Mesothelial cell of epicardium (in vitro differentiated cells): ENCODE data around the gene PDE2A. TPM values are rescaled to one million over a fixed set of nuclear protein-coding genes. Genes with fewer than 3 reads are reported as not detected.
A peak's percentile ranks its signal among the peaks of the same experiment; 100 is the strongest.

Source experiments
- DNase-seq, 2 experiments: peaks; one replicate each; pipeline ENCODE4 v3.0.0; 2021; ENCODE audit warnings: low spot score in 2 of 2; ENCODE audit not compliant: unreplicated experiment in 2 of 2
- H3K27ac Mint-ChIP-seq: 2 replicates; pipeline ENCODE4 v1.8.0; 2021; ENCODE audit warnings: mixed read lengths
- H3K27me3 Mint-ChIP-seq: 2 replicates; pipeline ENCODE4 v1.8.0; 2021; ENCODE audit warnings: low read depth, mixed read lengths
- H3K36me3 Mint-ChIP-seq: 2 replicates; pipeline ENCODE4 v1.8.0; 2021; ENCODE audit warnings: mixed read lengths
- H3K4me1 Mint-ChIP-seq: 2 replicates; pipeline ENCODE4 v1.8.0; 2021; ENCODE audit warnings: mixed read lengths
- H3K4me3 Mint-ChIP-seq: 2 replicates; pipeline ENCODE4 v1.8.0; 2021; ENCODE audit warnings: mild to moderate bottlenecking, moderate library complexity, mixed read lengths
- H3K9me3 Mint-ChIP-seq: 2 replicates; pipeline ENCODE4 v1.8.0; 2021; ENCODE audit warnings: mixed read lengths
- CTCF ChIP-seq: fragments of 200-600 bp; sonication (generic); IDR thresholded peaks from one replicate; pipeline ENCODE4 v1.5.0; 2021; ENCODE audit warnings: antibody characterized with exemption; ENCODE audit not compliant: unreplicated experiment
- total RNA-seq: library from RNA; stranded (reverse); gene quantifications from 3 replicates; pipeline ENCODE4 v1.2.1, GENCODE V29; 2021

Gene PDE2A
- total RNA-seq, 1 donor from 2014 or later, result 1.1 TPM

- no peak for TF ChIP-seq CTCF
- Mint-ChIP-seq H3K9me3 (no peaks in the 10 kb centered on the region), H3K27me3 (no peaks in the 10 kb centered on the region), H3K27ac (peak overlapping the region; percentile 98), H3K4me3 (peak overlapping the region; percentile 83), H3K36me3 (peaks cover 2% of the 10 kb centered on the region), H3K4me1 (peaks cover 57% of the 10 kb centered on the region)
- DNase-seq, result no peak
Measured at GRCh38 chr11:72720784-72721183, 46.6 kb upstream of the PDE2A start.

- H3K4me3 Mint-ChIP-seq, result peak overlapping the region; percentile 83
- peaks cover 2% of the 10 kb centered on the region for H3K36me3 Mint-ChIP-seq
- H3K27me3 Mint-ChIP-seq, result no peaks in the 10 kb centered on the region
- H3K9me3 Mint-ChIP-seq, result no peaks in the 10 kb centered on the region
- peak overlapping the region; percentile 98 for H3K27ac Mint-ChIP-seq
- TF ChIP-seq CTCF, result no peak
- no peak for DNase-seq
- peaks cover 49% of the 10 kb centered on the region for H3K4me1 Mint-ChIP-seq
Measured at GRCh38 chr11:72720047-72720446, 45.8 kb upstream of the PDE2A start.

GRCh38 chr11:72719551-72719950, 45.3 kb upstream of the PDE2A start:
- H3K4me3 Mint-ChIP-seq, result peak overlapping the region; percentile 83
- TF ChIP-seq CTCF, result no peak
- DNase-seq, result no peak
- H3K9me3 Mint-ChIP-seq, result no peaks in the 10 kb centered on the region
- H3K36me3 Mint-ChIP-seq, result peaks cover 2% of the 10 kb centered on the region
- peak overlapping the region; percentile 98 for H3K27ac Mint-ChIP-seq
- H3K27me3 Mint-ChIP-seq, result no peaks in the 10 kb centered on the region
- H3K4me1 Mint-ChIP-seq, result peaks cover 49% of the 10 kb centered on the region

DNA sequence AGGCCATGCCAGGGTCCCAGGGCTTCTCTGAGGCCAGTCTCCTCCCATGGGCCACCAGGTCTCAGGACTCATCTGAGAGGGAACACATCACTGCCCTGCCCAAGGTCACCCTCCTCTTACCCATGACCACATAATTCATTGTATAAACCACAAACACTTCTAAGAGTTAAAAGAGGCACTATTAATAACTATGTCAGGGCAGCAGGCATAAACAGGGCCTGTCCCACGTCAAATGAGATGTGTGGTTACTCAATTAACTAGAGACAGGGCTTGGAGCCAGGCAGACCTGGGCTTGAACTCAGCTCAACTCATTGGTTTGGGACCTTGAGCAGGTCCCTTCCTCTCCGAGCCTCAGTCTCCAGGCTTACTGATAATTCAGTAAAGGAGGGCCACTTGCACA, 44.9 kb upstream of the PDE2A start:
- Mint-ChIP-seq H3K4me3 (peak overlapping the region; percentile 83), H3K9me3 (no peaks in the 10 kb centered on the region), H3K36me3 (peaks cover 2% of the 10 kb centered on the region), H3K27ac (peak overlapping the region; percentile 98), H3K27me3 (no peaks in the 10 kb centered on the region), H3K4me1 (peaks cover 49% of the 10 kb centered on the region)
- TF ChIP-seq CTCF, result no peak
- no peak for DNase-seq

DNA sequence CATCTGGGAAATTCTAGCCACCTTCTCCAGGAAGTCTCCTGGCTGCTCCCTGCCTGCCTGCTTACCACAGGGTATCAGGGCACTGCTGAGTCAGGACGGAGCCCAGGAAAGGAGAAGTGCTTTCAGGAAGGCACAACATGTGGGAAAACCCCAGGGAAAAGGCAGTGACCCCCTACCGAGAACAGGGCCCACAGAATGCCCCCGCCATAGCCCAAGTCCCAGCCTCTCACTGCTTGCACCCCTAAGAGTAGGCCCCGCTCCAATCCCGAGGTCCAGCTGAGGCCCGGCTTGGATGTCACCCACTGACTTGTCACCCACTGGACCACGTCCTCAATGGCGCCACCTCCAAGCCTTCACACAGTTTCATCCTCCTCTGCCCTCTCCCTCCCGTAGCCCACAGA, 43.9 kb upstream of the PDE2A start:
- Mint-ChIP-seq H3K4me1 (peaks cover 49% of the 10 kb centered on the region), H3K4me3 (no peak overlapping the region), H3K27me3 (no peaks in the 10 kb centered on the region), H3K9me3 (no peaks in the 10 kb centered on the region), H3K36me3 (peaks cover 2% of the 10 kb centered on the region), H3K27ac (no peak overlapping the region)
- TF ChIP-seq CTCF, result no peak
- DNase-seq, result no peak
